ENCODE measurements around the gene PPM1A.

The PPM1A gene

DNA sequence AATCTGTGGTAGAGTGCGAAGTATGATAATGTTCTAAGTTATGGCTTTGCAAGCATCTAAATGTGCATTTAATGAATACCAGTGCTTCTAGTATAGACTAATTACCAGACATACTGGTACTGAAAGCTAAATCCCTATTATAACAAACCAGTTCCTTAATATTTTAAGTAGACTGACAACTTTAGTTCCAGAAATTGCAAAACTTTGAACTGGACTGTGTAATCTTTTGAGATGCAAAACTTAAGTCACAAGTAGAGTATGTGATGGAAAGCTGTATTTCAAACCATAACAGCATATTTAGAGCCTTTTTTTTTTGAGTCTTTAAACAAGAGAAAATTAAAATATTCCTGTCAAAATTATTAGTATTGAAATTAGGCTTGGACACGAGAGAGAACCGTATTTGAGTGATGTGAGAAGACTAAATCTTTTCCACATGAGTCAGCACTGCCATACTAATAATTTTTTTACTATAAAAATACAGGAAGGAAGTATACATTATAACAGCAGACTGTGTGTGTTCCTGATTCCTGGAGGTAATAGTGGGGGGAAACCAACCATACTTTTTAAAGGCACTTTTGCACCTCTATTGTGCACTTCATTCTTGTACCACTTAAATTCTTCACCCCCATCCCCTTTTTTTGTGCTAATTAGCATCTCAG lies 45.5 kb downstream of the PPM1A start:
- Histone ChIP-seq H2AFZ (ENCODE audit: low read length) (no peak overlapping the region), H3K4me3 (ENCODE audit: low read length in 2 of 2) (no peak overlapping the region)
- no CpG with 5 or more reads among the region's 3 CpGs for WGBS, 2 donors (ENCODE audit: extremely low coverage in 2 of 2, insufficient read length in 2 of 2, insufficient replicate concordance in 1 of 2)

DNA sequence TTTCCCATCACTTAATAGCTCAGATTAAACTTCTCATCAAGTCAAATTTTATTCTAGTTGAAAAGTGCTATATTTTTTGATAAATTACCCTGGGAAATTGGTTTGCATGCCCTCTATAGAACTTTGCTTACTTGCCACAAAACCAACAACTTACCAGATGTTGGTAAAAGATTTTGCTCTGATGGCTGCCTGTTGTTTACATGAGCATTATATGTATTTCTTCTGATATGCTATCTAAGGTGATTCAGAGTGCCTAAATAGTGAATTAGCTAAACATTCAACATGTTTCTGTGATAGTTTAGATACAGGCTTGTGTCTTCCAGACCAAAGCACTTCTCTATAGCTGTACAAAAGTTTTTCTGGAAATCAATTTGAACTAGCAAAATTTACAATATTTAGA lies 51.0 kb downstream of the PPM1A start:
- H3K23ac ChIP-seq (ENCODE audit: low read depth, low read length, poor library complexity): no peak overlapping the region
- no peak overlapping the region for H3K9ac ChIP-seq (ENCODE audit: low read depth, low read length, poor library complexity)
- H3K4ac ChIP-seq (ENCODE audit: low read length): no peak overlapping the region
- H2BK5ac ChIP-seq (ENCODE audit: low read length): no peak overlapping the region
- H3K4me2 ChIP-seq (ENCODE audit: insufficient read depth, low read length, poor library complexity, severe bottlenecking): no peak overlapping the region
- H4K91ac ChIP-seq (ENCODE audit: low read depth, low read length, poor library complexity): no peak overlapping the region
- no peak overlapping the region for H3K4me3 ChIP-seq (ENCODE audit: low read length in 2 of 2)
- no peak overlapping the region for H3K27ac ChIP-seq (replicated peaks; ENCODE audit: low read length)
- no peak overlapping the region for H2AFZ ChIP-seq (ENCODE audit: low read length)
- no peaks in the 10 kb centered on the region for H3K79me1 ChIP-seq (ENCODE audit: low read depth, low read length)
- H4K8ac ChIP-seq (ENCODE audit: low read depth, low read length): no peak overlapping the region
- no peak overlapping the region for H2BK15ac ChIP-seq (ENCODE audit: low read length)
- no peak overlapping the region for H3K14ac ChIP-seq (ENCODE audit: low read length)
- DNase-seq (ENCODE audit: low spot score): no peak
- no peak overlapping the region for H2AK5ac ChIP-seq (ENCODE audit: low read depth, low read length)
- H3K36me3 ChIP-seq (replicated peaks in 1 of 2; ENCODE audit: control insufficient read depth in 2 of 2, insufficient read depth in 2 of 2, low read length in 2 of 2): peaks cover 0 to 13% of the 10 kb centered on the region in 2 donors
- H3K27me3 ChIP-seq (ENCODE audit: control insufficient read depth in 3 of 3, insufficient read depth in 3 of 3, low read depth in 1 of 3, low read length in 3 of 3): no peaks in the 10 kb centered on the region
- H3K9me3 ChIP-seq (replicated peaks in 1 of 2; ENCODE audit: control insufficient read depth in 2 of 2, insufficient read depth in 1 of 2, low read depth in 1 of 2, low read length in 2 of 2): no peaks in the 10 kb centered on the region
- H3K18ac ChIP-seq (ENCODE audit: low read length): no peak overlapping the region
- H3K4me1 ChIP-seq (ENCODE audit: control insufficient read depth in 2 of 2, insufficient read depth in 1 of 2, low read depth in 1 of 2, low read length in 2 of 2): no peaks in the 10 kb centered on the region
- no peak overlapping the region for H2BK12ac ChIP-seq (ENCODE audit: low read length)
- H2BK120ac ChIP-seq (ENCODE audit: low read depth, low read length): no peak overlapping the region

More for the DNA sequence above, 45.5 kb downstream of the PPM1A start:
- H2BK120ac ChIP-seq (ENCODE audit: low read depth, low read length): no peak overlapping the region
- H4K91ac ChIP-seq (ENCODE audit: low read depth, low read length, poor library complexity): no peak overlapping the region
- no peak overlapping the region for H3K27ac ChIP-seq (replicated peaks; ENCODE audit: low read length)
- H3K14ac ChIP-seq (ENCODE audit: low read length): no peak overlapping the region
- no peaks in the 10 kb centered on the region for H3K9me3 ChIP-seq (replicated peaks in 1 of 2; ENCODE audit: control insufficient read depth in 2 of 2, insufficient read depth in 1 of 2, low read depth in 1 of 2, low read length in 2 of 2)
- no peak overlapping the region for H3K4ac ChIP-seq (ENCODE audit: low read length)
- no peaks in the 10 kb centered on the region for H3K79me1 ChIP-seq (ENCODE audit: low read depth, low read length)
- H3K27me3 ChIP-seq (ENCODE audit: control insufficient read depth in 3 of 3, insufficient read depth in 3 of 3, low read depth in 1 of 3, low read length in 3 of 3): no peaks in the 10 kb centered on the region
- H3K4me2 ChIP-seq (ENCODE audit: insufficient read depth, low read length, poor library complexity, severe bottlenecking): no peak overlapping the region
- no peak overlapping the region for H2BK15ac ChIP-seq (ENCODE audit: low read length)
- no peak overlapping the region for H3K18ac ChIP-seq (ENCODE audit: low read length)
- no peaks in the 10 kb centered on the region for H3K4me1 ChIP-seq (ENCODE audit: control insufficient read depth in 2 of 2, insufficient read depth in 1 of 2, low read depth in 1 of 2, low read length in 2 of 2)
- H3K9ac ChIP-seq (ENCODE audit: low read depth, low read length, poor library complexity): no peak overlapping the region
- H2AK5ac ChIP-seq (ENCODE audit: low read depth, low read length): no peak overlapping the region
- no peak overlapping the region for H3K23ac ChIP-seq (ENCODE audit: low read depth, low read length, poor library complexity)
- no peak overlapping the region for H4K8ac ChIP-seq (ENCODE audit: low read depth, low read length)
- H2BK12ac ChIP-seq (ENCODE audit: low read length): no peak overlapping the region
- no peak for DNase-seq (ENCODE audit: low spot score)
- peaks cover 2 to 53% of the 10 kb centered on the region in 2 donors for H3K36me3 ChIP-seq (replicated peaks in 1 of 2; ENCODE audit: control insufficient read depth in 2 of 2, insufficient read depth in 2 of 2, low read length in 2 of 2)
- no peak overlapping the region for H2BK5ac ChIP-seq (ENCODE audit: low read length)

DNA sequence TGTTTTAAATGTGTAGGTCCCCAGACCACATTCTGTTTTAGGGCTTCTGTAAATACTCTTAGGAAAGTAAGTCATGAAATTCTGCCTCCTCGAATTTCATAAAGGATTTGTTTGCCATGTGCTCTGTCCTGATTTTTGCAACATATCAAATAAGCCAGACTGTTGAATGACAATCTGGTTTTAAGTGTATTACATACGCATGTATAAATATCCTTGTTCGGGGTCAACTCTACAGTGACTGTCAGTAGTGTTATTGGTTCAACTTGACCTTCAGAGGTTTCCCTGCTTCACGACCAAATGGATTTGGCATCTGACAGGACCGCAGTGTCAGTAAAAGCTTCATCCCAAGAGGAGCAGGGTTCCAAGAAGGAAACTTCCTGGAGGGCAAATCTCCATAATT lies 52.7 kb downstream of the PPM1A start:
- Histone ChIP-seq H3K4me1 (ENCODE audit: control insufficient read depth in 2 of 2, insufficient read depth in 1 of 2, low read depth in 1 of 2, low read length in 2 of 2) (no peaks in the 10 kb centered on the region), H2AFZ (ENCODE audit: low read length) (no peak overlapping the region), H2BK5ac (ENCODE audit: low read length) (no peak overlapping the region), H2BK12ac (ENCODE audit: low read length) (no peak overlapping the region), H2BK120ac (ENCODE audit: low read depth, low read length) (no peak overlapping the region), H3K23ac (ENCODE audit: low read depth, low read length, poor library complexity) (no peak overlapping the region), H3K27ac (replicated peaks; ENCODE audit: low read length) (no peak overlapping the region), H3K18ac (ENCODE audit: low read length) (no peak overlapping the region), H3K79me1 (ENCODE audit: low read depth, low read length) (no peaks in the 10 kb centered on the region), H3K9me3 (replicated peaks in 1 of 2; ENCODE audit: control insufficient read depth in 2 of 2, insufficient read depth in 1 of 2, low read depth in 1 of 2, low read length in 2 of 2) (peaks cover 0 to 1% of the 10 kb centered on the region in 2 donors), H3K4ac (ENCODE audit: low read length) (no peak overlapping the region), H4K8ac (ENCODE audit: low read depth, low read length) (no peak overlapping the region), H3K4me2 (ENCODE audit: insufficient read depth, low read length, poor library complexity, severe bottlenecking) (no peak overlapping the region), H4K91ac (ENCODE audit: low read depth, low read length, poor library complexity) (no peak overlapping the region), H3K36me3 (replicated peaks in 1 of 2; ENCODE audit: control insufficient read depth in 2 of 2, insufficient read depth in 2 of 2, low read length in 2 of 2) (peaks cover 0 to 10% of the 10 kb centered on the region in 2 donors), H3K14ac (ENCODE audit: low read length) (no peak overlapping the region), H3K27me3 (ENCODE audit: control insufficient read depth in 3 of 3, insufficient read depth in 3 of 3, low read depth in 1 of 3, low read length in 3 of 3) (no peaks in the 10 kb centered on the region), H3K9ac (ENCODE audit: low read depth, low read length, poor library complexity) (no peak overlapping the region), H2BK15ac (ENCODE audit: low read length) (no peak overlapping the region), H2AK5ac (ENCODE audit: low read depth, low read length) (no peak overlapping the region), H3K4me3 (ENCODE audit: low read length in 2 of 2) (no peak overlapping the region)
- no CpG with 5 or more reads among the region's 5 CpGs for WGBS, 2 donors (ENCODE audit: extremely low coverage in 2 of 2, insufficient read length in 2 of 2, insufficient replicate concordance in 1 of 2)
- DNase-seq (ENCODE audit: low spot score): no peak

DNA sequence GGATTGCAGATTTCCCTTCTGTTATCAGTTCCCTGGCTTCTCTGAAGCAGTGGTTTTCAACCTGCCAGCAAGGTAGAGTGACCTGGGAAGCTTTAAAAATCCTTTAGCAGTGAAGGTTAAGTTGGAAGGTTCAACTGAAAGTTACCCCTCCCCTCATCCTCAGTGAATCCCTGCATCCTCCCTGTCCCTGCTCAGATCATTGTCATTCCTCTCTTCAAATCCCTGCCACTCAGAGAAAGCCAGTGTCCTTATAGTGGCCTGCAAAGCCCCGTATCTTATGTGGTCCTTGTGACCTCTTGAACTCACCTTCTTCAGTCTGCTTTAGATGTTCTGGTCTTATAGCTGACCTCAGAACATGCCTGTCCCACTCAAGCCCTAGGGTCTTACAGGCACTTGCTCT lies 53.6 kb downstream of the PPM1A start:
- no peaks in the 10 kb centered on the region for H3K27me3 ChIP-seq (ENCODE audit: control insufficient read depth in 3 of 3, insufficient read depth in 3 of 3, low read depth in 1 of 3, low read length in 3 of 3)
- WGBS, 2 donors (ENCODE audit: extremely low coverage in 2 of 2, insufficient read length in 2 of 2, insufficient replicate concordance in 1 of 2): no CpG with 5 or more reads among the region's 1 CpG
- no peaks in the 10 kb centered on the region for H3K79me1 ChIP-seq (ENCODE audit: low read depth, low read length)
- no peak overlapping the region for H4K8ac ChIP-seq (ENCODE audit: low read depth, low read length)
- H3K36me3 ChIP-seq (replicated peaks in 1 of 2; ENCODE audit: control insufficient read depth in 2 of 2, insufficient read depth in 2 of 2, low read length in 2 of 2): peaks cover 0 to under 1% of the 10 kb centered on the region in 2 donors
- no peak overlapping the region for H2BK120ac ChIP-seq (ENCODE audit: low read depth, low read length)
- H3K4me1 ChIP-seq (ENCODE audit: control insufficient read depth in 2 of 2, insufficient read depth in 1 of 2, low read depth in 1 of 2, low read length in 2 of 2): no peaks in the 10 kb centered on the region
- H2BK15ac ChIP-seq (ENCODE audit: low read length): no peak overlapping the region
- H3K23ac ChIP-seq (ENCODE audit: low read depth, low read length, poor library complexity): no peak overlapping the region
- no peak for DNase-seq (ENCODE audit: low spot score)
- H4K91ac ChIP-seq (ENCODE audit: low read depth, low read length, poor library complexity): no peak overlapping the region
- H3K9ac ChIP-seq (ENCODE audit: low read depth, low read length, poor library complexity): no peak overlapping the region
- H3K4ac ChIP-seq (ENCODE audit: low read length): no peak overlapping the region
- H3K4me3 ChIP-seq (ENCODE audit: low read length in 2 of 2): no peak overlapping the region
- H2AK5ac ChIP-seq (ENCODE audit: low read depth, low read length): no peak overlapping the region
- H3K27ac ChIP-seq (replicated peaks; ENCODE audit: low read length): no peak overlapping the region
- no peak overlapping the region for H3K14ac ChIP-seq (ENCODE audit: low read length)
- H2BK5ac ChIP-seq (ENCODE audit: low read length): no peak overlapping the region
- H3K4me2 ChIP-seq (ENCODE audit: insufficient read depth, low read length, poor library complexity, severe bottlenecking): no peak overlapping the region
- H2BK12ac ChIP-seq (ENCODE audit: low read length): no peak overlapping the region
- no peak overlapping the region for H2AFZ ChIP-seq (ENCODE audit: low read length)
- H3K18ac ChIP-seq (ENCODE audit: low read length): no peak overlapping the region
- H3K9me3 ChIP-seq (replicated peaks in 1 of 2; ENCODE audit: control insufficient read depth in 2 of 2, insufficient read depth in 1 of 2, low read depth in 1 of 2, low read length in 2 of 2): peaks cover 0 to 1% of the 10 kb centered on the region in 2 donors

Measured in neuronal stem cell (in vitro differentiated cells).